Activated T-helper 1 cell treated with anti-CD3 and anti-CD28 coated beads, Interleukin-2, amount 50 U/mL, for 16 hours (primary cell): Measurements from ENCODE around the gene CRKL.
"Not testable (repeated sequence)": the region's sequence is repeated elsewhere in the genome, so short reads cannot be mapped to it uniquely, and the experiment has no call there.

ENCODE experiments used
- DNase-seq, 2 donors: peaks; one replicate each; pipeline ENCODE4 v3.0.0-alpha.2; 2020; ENCODE audit warnings: low read depth in 1 of 2, low spot score in 1 of 2

The CRKL gene

DNA sequence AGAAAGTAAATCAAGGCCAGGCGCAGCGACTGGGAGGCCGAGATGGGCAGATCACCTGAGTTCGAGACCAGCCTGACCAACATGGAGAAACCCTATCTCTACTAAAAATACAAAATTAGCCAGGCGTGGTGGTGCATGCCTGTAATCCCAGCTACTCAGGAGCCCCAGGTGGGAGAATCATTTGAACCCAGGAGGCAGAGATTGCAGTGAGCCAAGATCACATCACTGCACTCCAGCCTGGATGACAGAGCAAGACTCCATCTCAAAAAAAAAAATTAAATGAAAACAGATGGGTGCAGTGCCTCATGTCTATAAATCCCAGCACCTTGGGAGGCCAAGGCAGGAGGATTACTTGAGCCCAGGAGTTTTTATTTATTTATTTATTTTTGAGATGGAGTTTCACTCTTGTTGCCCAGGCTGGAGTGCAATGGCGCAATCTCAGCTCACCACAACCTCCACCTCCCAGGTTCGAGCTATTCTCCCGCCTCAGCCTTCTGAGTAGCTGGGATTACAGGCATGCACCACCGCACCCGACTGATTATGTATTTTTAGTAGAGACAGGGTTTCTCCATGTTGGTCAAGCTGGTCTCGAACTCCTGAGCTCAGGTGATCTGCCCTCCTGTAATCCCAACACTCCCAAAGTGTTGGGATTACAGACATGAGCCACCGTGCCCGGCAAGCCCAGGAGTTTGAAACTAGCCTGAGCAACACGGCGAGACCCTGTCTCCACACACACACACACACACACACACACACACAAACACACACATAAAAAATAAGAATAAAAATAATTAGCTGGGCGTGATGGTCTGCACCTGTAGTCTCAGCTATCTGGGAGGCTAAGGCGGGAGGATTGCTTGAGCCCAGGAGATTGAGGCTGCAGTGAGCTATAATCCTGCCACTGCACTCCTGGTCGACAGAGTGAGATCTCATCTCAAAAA lies 15.8 kb upstream of the CRKL start:
- not testable (repeated sequence) for DNase-seq

DNA sequence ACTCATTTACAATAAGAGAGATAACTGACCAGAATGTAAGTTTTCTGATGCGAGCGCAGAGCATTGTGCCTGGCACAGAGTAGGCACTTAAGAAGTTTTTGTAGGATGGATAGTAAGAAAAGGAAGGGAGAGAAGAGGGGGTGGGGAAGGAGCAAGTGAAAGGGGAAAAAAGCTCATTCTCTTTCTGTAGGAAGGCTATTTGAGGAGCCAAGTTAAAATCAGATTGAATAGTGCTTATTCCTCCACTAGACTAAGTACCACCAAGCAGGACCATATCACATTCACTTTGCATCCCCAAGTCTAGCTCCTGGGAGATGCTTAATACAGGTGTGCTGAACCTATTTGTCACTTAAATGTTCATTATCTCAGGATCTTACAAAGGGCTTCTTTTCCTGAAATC lies 14.1 kb upstream of the CRKL start:
- DNase-seq: no peak

- DNase-seq: no peak
Observed at GRCh38 chr22:20904008-20904979, 12.9 kb upstream of the CRKL start.

- no peak for DNase-seq
Observed at GRCh38 chr22:20904980-20905355, 12.2 kb upstream of the CRKL start.

GRCh38 chr22:20905415-20906386 lies 11.5 kb upstream of the CRKL start:
- DNase-seq: no peak

GRCh38 chr22:20906387-20906767 lies 10.8 kb upstream of the CRKL start:
- DNase-seq: no peak

DNA sequence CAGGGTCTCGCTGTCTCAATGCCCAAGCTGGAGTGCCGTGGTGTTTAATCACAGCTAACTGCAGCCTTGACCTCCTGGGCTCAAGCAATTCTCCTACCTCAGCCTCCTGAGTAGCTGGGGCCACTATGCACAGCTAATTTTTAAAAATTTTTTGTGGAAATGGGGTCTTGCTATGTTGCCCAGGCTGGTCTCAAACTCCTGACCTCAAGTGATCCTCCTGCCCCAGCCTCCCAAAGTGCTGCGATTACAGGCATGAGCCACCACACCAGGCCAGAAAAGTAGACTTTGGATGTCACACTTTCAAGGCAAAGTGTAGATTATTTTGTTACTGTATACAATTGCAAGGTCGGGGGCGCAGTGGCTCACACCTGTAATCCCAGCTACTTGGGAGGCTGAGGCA lies 8.5 kb upstream of the CRKL start:
- not testable (repeated sequence) for DNase-seq

- no peak for DNase-seq
Observed at GRCh38 chr22:20909543-20910303, 7.5 kb upstream of the CRKL start.

DNA sequence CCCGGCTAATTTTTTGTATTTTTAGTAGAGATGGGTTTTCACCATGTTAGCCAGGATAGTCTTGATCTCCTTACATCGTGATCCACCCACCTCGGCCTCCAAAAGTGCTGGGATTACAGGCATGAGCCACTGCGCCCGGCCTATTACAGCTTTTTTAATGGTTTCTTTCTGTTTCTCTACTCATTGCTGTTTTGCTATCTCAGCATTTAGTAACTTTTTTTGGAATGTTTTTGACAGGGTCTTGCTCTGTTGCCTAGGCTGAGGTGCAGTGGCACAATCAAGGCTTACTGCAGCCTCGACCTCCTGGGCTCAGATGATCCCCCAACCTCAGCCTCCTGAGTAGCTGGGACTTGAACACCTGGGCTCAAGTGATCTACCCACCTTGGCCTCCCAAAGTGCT lies 4.7 kb upstream of the CRKL start:
- DNase-seq: no peak

DNA sequence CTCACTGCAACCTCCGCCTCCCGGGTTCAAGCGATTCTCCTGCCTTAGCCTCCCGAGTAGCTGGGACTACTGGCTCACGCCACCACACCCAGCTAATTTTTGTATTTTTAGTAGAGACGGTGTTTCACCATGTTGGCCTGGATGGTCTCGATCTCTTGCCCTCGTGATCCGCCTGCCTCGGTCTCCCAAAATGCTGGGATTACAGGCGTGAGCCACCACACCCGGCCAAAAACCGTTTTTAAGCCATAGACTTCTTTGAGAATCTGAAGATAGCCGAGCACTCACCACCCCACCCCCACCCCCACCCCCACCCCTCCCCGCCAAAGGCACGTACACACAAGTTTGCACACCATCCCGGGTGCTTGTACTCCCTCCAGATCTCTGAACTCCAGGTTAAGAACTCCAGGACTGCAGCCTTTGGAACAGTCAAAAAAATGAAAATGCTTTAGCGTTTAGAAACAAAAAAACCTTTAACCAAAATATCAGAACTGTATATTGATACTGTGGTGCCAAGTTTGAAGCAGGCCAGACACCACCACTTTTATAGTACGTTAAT lies 1.5 kb downstream of the CRKL start:
- DNase-seq: no peak

DNA sequence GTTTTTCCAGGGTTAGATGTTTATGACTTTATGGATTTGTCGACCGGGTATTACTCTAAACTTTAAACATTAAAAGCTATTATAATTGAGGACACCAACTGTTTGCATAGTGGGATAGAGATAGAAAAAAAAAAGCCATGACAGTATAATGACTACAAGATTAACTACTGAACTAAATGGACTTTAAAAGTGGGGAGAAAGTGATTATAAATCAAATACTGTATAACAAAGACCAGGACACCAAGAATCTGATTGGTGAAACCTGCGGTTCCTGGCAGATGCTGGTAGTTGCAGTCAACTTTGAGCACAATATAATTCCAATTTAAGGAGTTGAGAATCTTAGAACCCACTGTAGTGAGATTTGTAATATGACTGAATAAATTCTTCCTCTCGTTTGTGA lies 2.5 kb downstream of the CRKL start:
- no peak for DNase-seq

DNA sequence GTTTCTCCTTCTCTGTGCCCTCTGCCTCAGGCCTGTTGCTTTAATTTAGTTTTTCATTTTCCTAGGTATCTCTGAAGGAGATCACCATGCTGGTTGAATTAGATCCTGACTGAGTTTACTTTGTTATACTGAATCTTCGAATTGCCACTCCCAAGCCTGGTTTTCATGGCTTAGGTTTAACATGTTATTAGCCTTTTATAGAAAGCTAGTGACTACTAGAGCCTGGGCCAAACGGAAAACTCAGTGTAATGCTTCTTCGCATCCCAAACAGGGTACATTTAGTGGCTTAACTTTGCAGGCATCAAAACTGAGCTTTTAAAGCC lies 3.6 kb downstream of the CRKL start:
- no peak for DNase-seq

DNA sequence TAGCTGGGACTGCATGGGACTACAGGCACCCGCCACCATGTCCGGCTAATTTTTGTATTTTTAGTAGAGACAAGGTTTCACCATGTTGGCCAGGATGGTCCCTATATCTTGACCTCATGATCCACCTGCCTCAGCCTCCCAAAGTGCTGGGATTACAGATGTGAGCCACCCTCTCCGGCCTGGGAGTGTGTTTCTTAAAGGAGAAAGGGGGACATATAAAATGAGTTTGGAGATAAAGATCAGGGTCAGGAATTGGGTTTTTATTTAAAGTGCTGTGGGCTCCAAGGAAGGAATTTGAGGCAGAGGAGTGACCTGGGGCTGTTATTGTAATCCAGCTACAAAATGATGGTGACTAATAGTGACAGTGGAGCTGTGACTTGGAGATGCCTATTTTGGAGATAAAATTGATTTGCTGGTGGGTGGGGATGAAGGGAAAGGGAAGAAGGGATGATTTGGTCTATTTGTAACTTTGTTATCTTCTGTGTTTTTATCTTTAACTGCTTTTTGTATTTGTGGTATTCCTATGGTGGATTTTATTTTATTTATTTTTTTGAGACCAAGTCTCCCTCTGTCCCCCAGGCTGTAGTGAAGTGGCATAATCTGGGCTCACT lies 5.0 kb downstream of the CRKL start:
- no peak for DNase-seq

GRCh38 chr22:20926243-20926642 lies 9.0 kb downstream of the CRKL start:
- no peak for DNase-seq

- no peak for DNase-seq
Observed at GRCh38 chr22:20927940-20928572, 10.8 kb downstream of the CRKL start.

GRCh38 chr22:20928573-20928967 lies 11.4 kb downstream of the CRKL start:
- no peak for DNase-seq

- DNase-seq: no peak
Observed at GRCh38 chr22:20930004-20930403, 12.8 kb downstream of the CRKL start.

DNA sequence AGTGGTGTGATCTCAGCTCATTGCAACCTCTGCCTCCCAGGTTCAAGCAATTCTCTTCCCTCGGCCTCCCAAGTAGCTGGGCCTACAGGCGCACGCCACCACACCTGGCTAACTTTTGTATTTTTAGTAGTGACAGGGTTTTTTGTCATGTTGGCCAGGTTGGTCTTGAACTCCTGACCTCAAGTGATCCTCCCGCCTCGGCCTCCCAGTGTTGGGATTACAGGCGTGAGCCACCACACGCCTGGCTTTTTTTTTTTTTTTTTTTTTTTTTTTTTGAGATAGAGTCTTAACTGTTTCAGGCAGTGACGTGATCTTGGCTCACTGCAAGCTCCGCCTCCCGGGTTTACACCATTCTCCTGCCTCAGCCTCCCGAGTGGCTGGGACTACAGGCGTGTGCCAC lies 13.2 kb downstream of the CRKL start:
- DNase-seq: not testable (repeated sequence)

DNA sequence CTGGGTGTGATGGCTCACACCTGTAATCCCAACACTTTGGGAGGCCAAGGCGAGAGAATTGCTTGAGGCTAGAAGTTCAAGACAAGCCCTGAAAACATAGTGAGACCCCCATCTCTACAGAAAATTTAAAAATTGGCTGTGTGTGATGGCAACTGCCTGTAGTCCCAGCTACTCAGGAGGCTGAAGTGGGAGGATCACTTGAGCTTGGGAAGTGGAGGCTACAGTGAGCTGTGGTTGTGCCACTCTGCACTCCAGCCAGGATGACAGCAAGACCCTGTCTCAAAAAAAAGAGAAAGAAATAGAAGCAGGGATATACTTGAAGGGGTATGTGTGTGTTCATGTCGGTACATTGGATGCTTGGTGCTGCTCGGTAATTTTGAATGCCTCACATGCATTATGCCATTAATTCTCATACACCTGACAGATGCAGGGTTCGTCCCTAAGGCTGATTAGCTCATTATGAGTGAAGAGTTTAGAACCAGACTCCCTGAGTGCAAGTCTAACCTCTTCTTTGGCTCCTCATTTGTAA lies 14.0 kb downstream of the CRKL start:
- DNase-seq: no peak
